ENCODE data around the gene EEFSEC.

DNA sequence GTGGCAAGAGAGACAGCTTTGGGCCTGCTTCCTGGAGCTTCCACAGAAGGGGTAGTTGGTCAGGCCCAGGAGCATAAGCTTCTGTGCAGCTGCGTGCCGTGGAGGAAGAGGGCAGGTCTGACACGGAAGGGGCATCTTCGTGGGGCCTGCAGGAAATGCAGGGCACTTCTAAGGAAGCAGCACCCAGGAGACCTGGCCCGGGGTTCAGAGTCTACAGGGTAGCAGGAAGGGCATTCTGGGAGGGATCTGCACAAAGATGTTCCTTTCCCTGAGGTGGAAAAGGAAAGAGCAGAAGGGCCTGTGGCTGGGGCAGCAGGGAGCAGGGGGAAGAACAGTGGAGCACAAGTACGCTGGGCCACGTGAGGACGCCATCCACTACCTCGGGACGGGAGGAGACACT, 228.3 kb downstream of the EEFSEC start:
- TF ChIP-seq, protein P1, sequence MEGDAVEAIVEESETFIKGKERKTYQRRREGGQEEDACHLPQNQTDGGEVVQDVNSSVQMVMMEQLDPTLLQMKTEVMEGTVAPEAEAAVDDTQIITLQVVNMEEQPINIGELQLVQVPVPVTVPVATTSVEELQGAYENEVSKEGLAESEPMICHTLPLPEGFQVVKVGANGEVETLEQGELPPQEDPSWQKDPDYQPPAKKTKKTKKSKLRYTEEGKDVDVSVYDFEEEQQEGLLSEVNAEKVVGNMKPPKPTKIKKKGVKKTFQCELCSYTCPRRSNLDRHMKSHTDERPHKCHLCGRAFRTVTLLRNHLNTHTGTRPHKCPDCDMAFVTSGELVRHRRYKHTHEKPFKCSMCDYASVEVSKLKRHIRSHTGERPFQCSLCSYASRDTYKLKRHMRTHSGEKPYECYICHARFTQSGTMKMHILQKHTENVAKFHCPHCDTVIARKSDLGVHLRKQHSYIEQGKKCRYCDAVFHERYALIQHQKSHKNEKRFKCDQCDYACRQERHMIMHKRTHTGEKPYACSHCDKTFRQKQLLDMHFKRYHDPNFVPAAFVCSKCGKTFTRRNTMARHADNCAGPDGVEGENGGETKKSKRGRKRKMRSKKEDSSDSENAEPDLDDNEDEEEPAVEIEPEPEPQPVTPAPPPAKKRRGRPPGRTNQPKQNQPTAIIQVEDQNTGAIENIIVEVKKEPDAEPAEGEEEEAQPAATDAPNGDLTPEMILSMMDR (IDR thresholded peaks at IDR 0.05; ENCODE audit: insufficient read depth, low read depth, low read length), result no peak
- TF ChIP-seq EZH2 (IDR thresholded peaks at IDR 0.05; ENCODE audit: insufficient read depth, low read length), result no peak
